ENCODE measurements around the gene SESTD1. TPM values are rescaled to one million over a fixed set of nuclear protein-coding genes. Genes with fewer than 3 reads are reported as not detected.

The SESTD1 gene
- total and polyA plus RNA-seq, 2 of the 8 experiments (the other 6 are each of a cell fraction or from before 2014, with no cell fraction given): 5.2 to 49.6 TPM

- Histone ChIP-seq H3K4me2 (ENCODE audit: insufficient read depth in 1 of 2, low read depth in 2 of 2, low read length in 2 of 2) (no peak overlapping the region), H4K91ac (replicated peaks; ENCODE audit: insufficient read length, low read length) (no peak overlapping the region), H3K4ac (replicated peaks; ENCODE audit: insufficient read length, low read depth, low read length) (no peak overlapping the region), H4K20me1 (replicated peaks in 1 of 2; ENCODE audit: control insufficient read depth in 1 of 2, insufficient read depth in 2 of 2, low read length in 2 of 2) (no peaks in the 10 kb centered on the region), H3K4me3 (ENCODE audit: extremely low read depth in 1 of 4, insufficient read depth in 2 of 4, low read depth in 3 of 4, low read length in 4 of 4) (no peak overlapping the region), H2BK120ac (replicated peaks; ENCODE audit: low read depth, low read length) (no peak overlapping the region), H4K5ac (ENCODE audit: insufficient read length, low read depth, low read length) (no peak overlapping the region), H2BK15ac (ENCODE audit: low read length) (no peak overlapping the region), H3K36me3 (ENCODE audit: control insufficient read depth in 2 of 4, insufficient read depth in 4 of 4, low read length in 3 of 4) (no peaks in the 10 kb centered on the region), H3K14ac (ENCODE audit: insufficient read length) (no peak overlapping the region), H4K8ac (ENCODE audit: extremely low read depth, insufficient read depth, low read length) (no peak overlapping the region), H3K27me3 (replicated peaks in 1 of 4; ENCODE audit: control insufficient read depth in 3 of 4, extremely low read depth in 1 of 4, insufficient read depth in 3 of 4, low read length in 3 of 4) (no peaks in the 10 kb centered on the region), H3K9me3 (ENCODE audit: insufficient read depth in 2 of 2, low read depth in 1 of 2, low read length in 1 of 2) (peaks cover 8 to 12% of the 10 kb centered on the region in 2 experiments; a peak in 3 of 4 replicates), H3K23me2 (ENCODE audit: low read depth, low read length) (0 out of 2 replicates have a peak, but pooled peaks cover 2% of the 10 kb centered on the region), H3K23ac (ENCODE audit: insufficient read length) (no peak overlapping the region), H2AK5ac (ENCODE audit: low read depth, low read length) (no peak overlapping the region), H2BK5ac (ENCODE audit: low read depth, low read length) (no peak overlapping the region), H3K56ac (replicated peaks; ENCODE audit: insufficient read length, low read depth, low read length) (no peak overlapping the region), H3K18ac (ENCODE audit: extremely low read depth, low read length) (no peak overlapping the region), H2BK20ac (ENCODE audit: low read length) (no peak overlapping the region), H2BK12ac (ENCODE audit: low read depth, low read length) (no peak overlapping the region), H3K79me1 (ENCODE audit: low read depth, low read length) (no peaks in the 10 kb centered on the region), H3K9ac (replicated peaks in 1 of 4; ENCODE audit: extremely low read depth in 1 of 4, low read depth in 3 of 4, low read length in 3 of 4) (no peak overlapping the region), H3K27ac (ENCODE audit: low read depth, low read length) (no peak overlapping the region), H3K79me2 (ENCODE audit: control insufficient read depth in 1 of 2, insufficient read depth in 2 of 2, low read length in 2 of 2) (no peaks in the 10 kb centered on the region), H2AFZ (ENCODE audit: low read length) (no peak overlapping the region), H3K4me1 (replicated peaks in 1 of 4; ENCODE audit: control insufficient read depth in 3 of 4, insufficient read depth in 4 of 4, low read length in 3 of 4) (no peaks in the 10 kb centered on the region)
- FAIRE-seq (no peak), DNase-seq (ENCODE audit: low read depth in 1 of 2, low spot score in 2 of 2) (no peak)
- 39% methylated on average over 1 of the region's 1 CpG; no CpG with 5 or more reads in 1 of the 2 experiments for WGBS, 2 experiments (ENCODE audit: extremely low coverage in 1 of 2, insufficient coverage in 1 of 2, insufficient read length in 1 of 2, insufficient replicate concordance in 2 of 2, low coverage in 1 of 2, low lambda C conversion rate in 2 of 2, missing lambda C conversion rate in 1 of 2)
- ChIA-PET POLR2A (ENCODE audit: partially characterized antibody) (interaction anchor here (0.6 kb wide), 1 partner anchor 158 kb away, joined by 4 read pairs; no protein-coding TSS in a partner anchor), CTCF (ENCODE audit: partially characterized antibody) (interaction anchor here (0.6 kb wide), 2 partner anchors 265 to 658 kb away, joined by 3 to 4 read pairs; no protein-coding TSS in a partner anchor)
- no peak for TF ChIP-seq TEAD4 (IDR thresholded peaks at IDR 0.05; ENCODE audit: low read depth, low read length)
- no peak for TF ChIP-seq SP1 (IDR thresholded peaks at IDR 0.05; ENCODE audit: low read depth, low read length)
- no peak for TF ChIP-seq TCF12 (IDR thresholded peaks at IDR 0.05; ENCODE audit: low read depth, low read length)
- no peak for TF ChIP-seq KDM4A (IDR thresholded peaks at IDR 0.05; ENCODE audit: low read depth, low read length, severe bottlenecking)
- no peak for TF ChIP-seq SIRT6 (IDR thresholded peaks at IDR 0.05; ENCODE audit: low read length)
- no peak for TF ChIP-seq RFX5 (IDR thresholded peaks at IDR 0.05; ENCODE audit: borderline replicate concordance, low read depth, low read length)
- TF ChIP-seq TBP (IDR thresholded peaks at IDR 0.05; ENCODE audit: low read depth, low read length): no peak
- no peak for TF ChIP-seq KDM1A (IDR thresholded peaks at IDR 0.05; ENCODE audit: borderline replicate concordance, low read length)
- no peak for TF ChIP-seq BACH1 (IDR thresholded peaks at IDR 0.05; ENCODE audit: low read length)
- no peak for TF ChIP-seq RAD21 (IDR thresholded peaks at IDR 0.05 in 1 of 2, conservative IDR thresholded peaks at IDR 0.05 in 1 of 2; ENCODE audit: low read depth in 2 of 2, low read length in 2 of 2)
Measured at GRCh38 chr2:179069685-179070084, 194.9 kb downstream of the SESTD1 start.
